ENCODE measurements around the gene SEL1L.

- TF ChIP-seq CTCF (IDR thresholded peaks at IDR 0.05) (no peak), POLR2A (IDR thresholded peaks at IDR 0.05) (no peak)
Measured at GRCh38 chr14:81454572-81455218, 79.0 kb downstream of the SEL1L start.
